Skin epidermis (tissue), 12 donors: Measurements from ENCODE around the gene SCAPER.
A peak's percentile ranks its signal among the peaks of the same experiment; 100 is the strongest.
"Not testable (repeated sequence)": the region's sequence is repeated elsewhere in the genome, so short reads cannot be mapped to it uniquely, and the experiment has no call there.

Experiments used
- H3K27ac ChIP-seq, 21 experiments: fragments of 200-600 bp; sonication (generic) in 11 of 21; one replicate each; pipeline ENCODE4 v1.5.0; 2020; ENCODE audit warnings: mild to moderate bottlenecking in 3 of 21, inconsistent platforms in 2 of 21, moderate library complexity in 2 of 21
- H3K4me3 ChIP-seq, 7 experiments: fragments of 200-600 bp; sonication (generic) in 2 of 7; one replicate each; pipeline ENCODE4 v1.5.0; 2020; ENCODE audit warnings: inconsistent platforms in 2 of 7, mild to moderate bottlenecking in 2 of 7, moderate library complexity in 1 of 7

The SCAPER gene

DNA sequence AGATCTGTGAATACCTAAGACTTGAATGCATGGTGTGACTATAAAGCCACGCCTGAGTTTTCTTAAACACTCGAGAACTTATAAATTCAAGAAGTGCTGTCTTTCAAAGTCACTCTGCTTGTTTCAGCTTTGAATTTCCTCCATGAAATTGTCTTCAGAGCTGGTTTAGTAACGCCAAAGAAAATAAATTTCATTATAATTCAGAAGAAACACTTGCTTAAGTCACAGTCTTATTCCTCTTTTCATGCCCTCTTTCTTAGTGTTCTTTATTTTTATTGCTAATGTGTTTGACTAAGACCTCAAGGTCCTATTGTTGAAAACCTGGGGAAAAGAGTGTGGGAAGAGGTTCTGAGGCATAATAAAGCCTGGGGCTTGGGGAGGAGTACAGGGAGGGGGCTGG, 23.1 kb upstream of the SCAPER start:
- H3K27ac ChIP-seq = no peak overlapping the region
- H3K4me3 ChIP-seq = no peak overlapping the region

- Histone ChIP-seq H3K27ac (no peak overlapping the region), H3K4me3 (no peak overlapping the region)
These were observed 11.2 kb upstream of the SCAPER start for GRCh38 chr15:76916369-76916768.

DNA sequence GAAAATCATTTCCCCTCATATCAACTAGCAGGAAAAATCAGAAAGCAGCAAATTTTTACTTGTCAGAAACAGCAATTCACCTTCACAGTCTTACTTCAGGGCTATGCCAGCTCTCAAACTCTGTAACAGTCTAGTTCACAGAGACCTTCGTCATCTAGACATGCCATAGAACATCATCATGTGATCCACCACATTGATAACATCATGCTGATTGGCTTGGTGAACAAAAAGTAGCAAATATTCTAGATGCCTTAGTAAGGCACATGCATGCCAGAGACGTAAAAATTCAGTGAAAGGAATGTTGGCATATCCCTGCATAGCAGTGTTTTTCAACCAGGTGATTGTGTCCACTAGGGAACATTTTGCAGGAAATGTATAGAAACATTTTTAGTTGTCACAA, 8.6 kb upstream of the SCAPER start:
- Histone ChIP-seq H3K27ac (no peak overlapping the region), H3K4me3 (no peak overlapping the region)

GRCh38 chr15:76912430-76912829, 7.3 kb upstream of the SCAPER start:
- no peak overlapping the region for H3K4me3 ChIP-seq
- no peak overlapping the region for H3K27ac ChIP-seq

DNA sequence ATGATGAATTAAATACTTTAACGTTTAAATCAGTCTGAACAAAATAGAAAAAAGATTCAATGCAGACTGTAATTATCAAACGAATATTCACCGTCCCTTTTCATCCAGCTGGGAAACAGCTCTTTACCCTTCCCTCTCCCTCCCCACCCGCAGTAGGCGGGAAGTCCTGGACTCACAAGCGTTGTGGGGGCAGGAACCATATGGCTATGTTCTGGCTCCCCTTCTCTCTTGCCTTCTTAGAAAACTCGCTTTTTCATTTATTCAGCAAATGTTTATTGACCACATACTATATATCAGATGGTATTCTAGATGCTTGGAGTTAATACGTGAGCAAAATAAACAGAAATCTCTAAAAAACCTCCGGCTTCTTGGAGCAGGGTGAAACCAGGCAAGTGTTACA, 715 bp upstream of the SCAPER start:
- H3K27ac ChIP-seq = peak overlapping the region in 17 of 21 experiments; percentile 53 to 98 (median 91)
- H3K4me3 ChIP-seq = peak overlapping the region in 6 of 7 experiments; percentile 62 to 98 (median 80)

- H3K4me3 ChIP-seq = peak overlapping the region; percentile 62 to 98 (median 82)
- peak overlapping the region; percentile 53 to 98 (median 91) for H3K27ac ChIP-seq
These were observed 603 bp downstream of the SCAPER start for GRCh38 chr15:76904461-76905012.

DNA sequence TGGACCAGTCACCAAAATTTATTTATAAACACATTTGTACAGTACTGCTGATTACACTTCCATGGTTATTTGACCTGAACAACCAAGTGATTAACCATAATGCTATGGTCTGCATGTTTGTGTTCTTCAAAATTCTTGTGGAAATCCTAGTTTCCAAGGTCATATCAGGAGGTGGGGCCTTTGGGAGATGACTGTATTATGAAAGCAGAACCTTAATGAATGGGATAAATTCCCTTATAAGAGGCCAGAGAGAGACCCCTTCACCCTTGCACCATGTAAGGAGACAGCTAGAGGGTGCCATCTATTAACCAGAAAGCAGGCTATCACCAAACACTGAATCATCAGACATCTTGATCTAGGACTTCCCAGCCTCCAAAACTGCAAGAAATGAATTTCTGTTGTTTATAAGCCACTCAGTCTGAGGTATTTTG, 1.9 kb downstream of the SCAPER start:
- no peak overlapping the region for H3K4me3 ChIP-seq
- peak overlapping the region in 4 of 21 experiments; percentile 4 to 37 (median 18) for H3K27ac ChIP-seq

- H3K4me3 ChIP-seq = no peak overlapping the region
- H3K27ac ChIP-seq = no peak overlapping the region
These were observed 3.2 kb downstream of the SCAPER start for GRCh38 chr15:76901965-76902364.

- H3K27ac ChIP-seq, H3K4me3 ChIP-seq: not testable (repeated sequence)
These were observed 5.2 kb downstream of the SCAPER start for GRCh38 chr15:76899931-76900310.

GRCh38 chr15:76899176-76899930, 5.8 kb downstream of the SCAPER start:
- H3K4me3 ChIP-seq, H3K27ac ChIP-seq: not testable (repeated sequence)

GRCh38 chr15:76898102-76898501, 7.0 kb downstream of the SCAPER start:
- H3K27ac ChIP-seq = peak overlapping the region in 5 of 21 experiments; percentile 6 to 66 (median 41)
- H3K4me3 ChIP-seq = no peak overlapping the region

DNA sequence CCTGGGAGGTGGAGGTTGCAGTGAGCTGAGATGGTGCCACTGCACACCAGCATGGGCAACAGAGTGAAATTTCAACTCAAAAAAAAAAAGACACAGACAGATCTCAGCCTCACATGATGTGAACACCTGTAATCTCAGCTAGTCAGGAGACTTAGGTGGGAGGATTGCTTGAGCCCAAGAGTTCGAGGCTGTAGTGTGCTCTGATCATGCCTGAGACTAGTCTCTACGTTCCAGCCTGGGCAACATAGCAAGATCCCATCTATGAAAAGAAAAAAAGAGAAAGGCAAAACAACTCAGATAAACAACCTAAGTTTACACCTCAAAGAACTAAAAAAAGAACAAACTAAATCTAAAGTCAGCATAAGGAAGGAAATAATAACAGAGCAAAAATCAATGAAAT, 11.0 kb downstream of the SCAPER start:
- Histone ChIP-seq H3K27ac (no peak overlapping the region), H3K4me3 (no peak overlapping the region)

DNA sequence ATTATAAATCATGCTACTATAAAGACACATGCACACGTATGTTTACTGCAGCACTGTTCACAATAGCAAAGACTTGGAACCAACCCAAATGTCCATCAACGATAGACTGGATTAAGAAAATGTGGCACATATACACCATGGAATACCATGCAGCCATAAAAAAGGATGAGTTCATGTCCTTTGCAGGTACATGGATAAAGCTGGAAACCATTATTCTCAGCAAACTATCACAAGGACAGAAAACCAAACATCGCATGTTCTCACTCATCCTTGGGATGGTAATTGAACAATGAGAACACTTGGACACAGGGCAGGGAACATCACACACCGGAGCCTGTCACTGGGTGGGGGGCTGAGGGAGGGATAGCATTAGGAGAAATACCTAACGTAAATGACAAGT, 12.3 kb downstream of the SCAPER start:
- not testable (repeated sequence) for H3K27ac ChIP-seq

GRCh38 chr15:76887280-76888141, 17.6 kb downstream of the SCAPER start:
- H3K27ac ChIP-seq, H3K4me3 ChIP-seq: not testable (repeated sequence)

More for the DNA sequence above, 12.3 kb downstream of the SCAPER start:
- not testable (repeated sequence) for H3K4me3 ChIP-seq

DNA sequence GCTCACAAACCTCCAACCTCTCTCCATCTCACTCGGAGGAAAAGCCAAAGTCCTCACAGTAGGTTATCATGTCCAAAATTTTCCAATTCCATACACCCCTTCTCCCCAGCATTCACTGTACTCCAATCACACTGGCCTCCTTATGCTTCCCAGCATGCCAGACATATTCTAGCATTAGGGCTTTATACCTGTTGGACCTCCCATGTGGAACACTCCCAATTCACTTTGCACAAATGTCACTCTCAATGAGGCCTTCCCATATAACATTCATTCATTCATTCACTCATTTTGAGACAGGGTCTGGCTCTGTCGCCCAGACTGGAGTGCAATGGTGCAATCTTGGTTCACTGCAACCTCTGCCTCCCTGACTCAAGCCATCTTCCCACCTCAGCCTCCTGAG, 19.9 kb downstream of the SCAPER start:
- Histone ChIP-seq H3K4me3 (no peak overlapping the region), H3K27ac (no peak overlapping the region)

DNA sequence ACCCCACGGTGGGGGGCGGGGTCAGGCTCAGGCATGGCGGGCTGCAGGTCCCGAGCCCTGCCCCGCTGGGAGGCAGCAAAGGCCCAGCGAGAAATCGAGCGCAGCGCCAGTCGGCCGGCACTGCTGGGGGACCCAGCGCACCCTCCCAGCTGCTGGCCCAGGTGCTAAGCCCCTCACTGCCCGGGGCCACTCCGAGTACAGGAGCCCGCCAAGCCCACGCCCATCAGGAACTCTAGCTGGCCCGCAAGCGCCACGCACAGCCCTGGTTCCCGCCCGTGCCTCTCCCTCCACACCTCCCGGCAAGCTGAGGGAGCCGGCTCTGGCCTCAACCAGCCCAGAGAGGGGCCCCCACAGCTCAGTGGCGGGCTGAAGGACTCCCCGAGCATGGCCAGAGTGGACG, 29.2 kb downstream of the SCAPER start:
- Histone ChIP-seq H3K27ac (no peak overlapping the region), H3K4me3 (no peak overlapping the region)

DNA sequence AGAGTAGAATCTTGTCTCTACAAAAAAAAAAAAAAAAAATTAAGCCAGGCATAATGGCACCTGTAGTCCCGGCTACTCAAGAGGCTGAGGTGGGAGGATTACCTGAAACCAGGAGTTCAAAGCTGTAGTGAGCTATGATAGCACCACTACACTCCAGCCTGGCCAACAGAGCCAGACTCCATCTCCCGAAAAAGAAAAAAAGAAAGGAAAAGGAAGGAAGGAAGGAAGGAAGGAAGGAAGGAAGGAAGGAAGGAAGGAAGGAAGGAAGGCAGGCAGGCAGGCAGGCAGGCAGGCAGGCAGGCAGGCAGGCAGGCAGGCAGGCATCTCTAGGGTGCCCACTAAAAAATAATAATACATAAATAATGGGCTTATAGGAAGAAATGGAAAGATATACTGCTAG, 32.1 kb downstream of the SCAPER start:
- not testable (repeated sequence) for H3K27ac ChIP-seq, H3K4me3 ChIP-seq

- Histone ChIP-seq H3K4me3 (no peak overlapping the region), H3K27ac (no peak overlapping the region)
These were observed 33.2 kb downstream of the SCAPER start for GRCh38 chr15:76871930-76872329.

GRCh38 chr15:76868740-76869139, 36.4 kb downstream of the SCAPER start:
- no peak overlapping the region for H3K4me3 ChIP-seq
- H3K27ac ChIP-seq = no peak overlapping the region

- no peak overlapping the region for H3K4me3 ChIP-seq
- no peak overlapping the region for H3K27ac ChIP-seq
These were observed 38.3 kb downstream of the SCAPER start for GRCh38 chr15:76866716-76867321.
